A549 (cell line): Measurements from ENCODE around the gene TMEM186.
"Not testable (repeated sequence)": the region's sequence is repeated elsewhere in the genome, so short reads cannot be mapped to it uniquely, and the experiment has no call there.

Experiments
- CBX2 ChIP-seq: fragments of 200-600 bp; sonication (generic); IDR thresholded peaks from 2 replicates; pipeline ENCODE4 v1.6.1; 2016; ENCODE audit warnings: low read depth, mild to moderate bottlenecking, borderline replicate concordance
- CHD4 ChIP-seq: fragments of 200-600 bp; sonication (generic); IDR thresholded peaks from 2 replicates; pipeline ENCODE4 v1.6.1; 2016; ENCODE audit warnings: antibody characterized with exemption, mild to moderate bottlenecking, borderline replicate concordance
- CTCF ChIP-seq: fragments of >200 bp; sonication (Bioruptor Twin); formaldehyde crosslinking; IDR thresholded peaks from 3 replicates; pipeline ENCODE4 v1.5.1; 2016
- EP300 ChIP-seq, 2 experiments: fragments of >200 bp; sonication (Bioruptor Twin); formaldehyde crosslinking; IDR thresholded peaks; 2 replicates in 1 of 2; 3 replicates in 1 of 2; pipeline ENCODE4 v1.6.1; 2016 to 2017
- HDAC2 ChIP-seq: fragments of 200-600 bp; sonication (generic); IDR thresholded peaks from 2 replicates; pipeline ENCODE4 v1.6.1; 2016
- HOXA7 ChIP-seq: fragments of 250-450 bp; sonication (Bioruptor Pico); IDR thresholded peaks from 2 replicates; pipeline ENCODE4 v1.5.0; 2020; ENCODE audit warnings: mild to moderate bottlenecking, moderate library complexity
- JUNB ChIP-seq: fragments of >200 bp; sonication (Bioruptor Twin); formaldehyde crosslinking; IDR thresholded peaks from 2 replicates; pipeline ENCODE4 v1.6.1; 2016
- KDM1A ChIP-seq: fragments of 200-600 bp; sonication (generic); IDR thresholded peaks from 2 replicates; pipeline ENCODE4 v1.6.1; 2016; ENCODE audit warnings: low read depth, mild to moderate bottlenecking
- MYC ChIP-seq: IDR thresholded peaks from 2 replicates; pipeline ENCODE4 v1.6.1; 2012; ENCODE audit warnings: mild to moderate bottlenecking, inconsistent platforms, low read length, improper control_type of control experiment, borderline replicate concordance
- REST ChIP-seq: fragments of 200-600 bp; sonication (generic); IDR thresholded peaks from 2 replicates; pipeline ENCODE4 v1.6.1; 2016; ENCODE audit warnings: antibody characterized with exemption, mild to moderate bottlenecking, moderate library complexity
- RNF2 ChIP-seq: fragments of 200-600 bp; sonication (generic); IDR thresholded peaks from 2 replicates; pipeline ENCODE4 v1.6.1; 2016; ENCODE audit warnings: low read depth, mild to moderate bottlenecking, antibody characterized with exemption, moderate library complexity, borderline replicate concordance
- ZC3H11A ChIP-seq: fragments of 450-650 bp; IDR thresholded peaks from 2 replicates; pipeline ENCODE4 v1.6.1; 2014; ENCODE audit warnings: antibody characterized with exemption, mild to moderate bottlenecking
- TF ChIP-seq, protein P1 (sequence below): fragments of 450-650 bp; IDR thresholded peaks from 2 replicates; pipeline ENCODE4 v1.6.1; 2014; ENCODE audit warnings: antibody characterized with exemption

- TF ChIP-seq KDM1A; CTCF; ZC3H11A; JUNB; CHD4; REST; HOXA7; HDAC2; CBX2; MYC; RNF2; EP300 (IDR thresholded peaks at IDR 0.05): not testable (repeated sequence)
- TF ChIP-seq, protein P1, sequence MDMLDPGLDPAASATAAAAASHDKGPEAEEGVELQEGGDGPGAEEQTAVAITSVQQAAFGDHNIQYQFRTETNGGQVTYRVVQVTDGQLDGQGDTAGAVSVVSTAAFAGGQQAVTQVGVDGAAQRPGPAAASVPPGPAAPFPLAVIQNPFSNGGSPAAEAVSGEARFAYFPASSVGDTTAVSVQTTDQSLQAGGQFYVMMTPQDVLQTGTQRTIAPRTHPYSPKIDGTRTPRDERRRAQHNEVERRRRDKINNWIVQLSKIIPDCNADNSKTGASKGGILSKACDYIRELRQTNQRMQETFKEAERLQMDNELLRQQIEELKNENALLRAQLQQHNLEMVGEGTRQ: not testable (repeated sequence)
Measured at GRCh38 chr16:8748944-8749343, 48.5 kb downstream of the TMEM186 start.
